H4 (cell line): ENCODE results near the gene RASGRP3. TPM values are rescaled to one million over a fixed set of nuclear protein-coding genes. Genes with fewer than 3 reads are reported as not detected.
A peak's percentile ranks its signal among the peaks of the same experiment; 100 is the strongest.
"Not testable (repeated sequence)": the region's sequence is repeated elsewhere in the genome, so short reads cannot be mapped to it uniquely, and the experiment has no call there.

Experiments
- DNase-seq: peaks from one replicate; pipeline ENCODE4 v3.0.0-alpha.2; 2015; ENCODE audit warnings: low spot score
- total RNA-seq: library from RNA; depleted of rRNA; stranded (reverse); fragments of >200 nt; shearing (Covaris generic); gene quantifications from 2 replicates; pipeline ENCODE4 v1.2.3, GENCODE V29; 2014; rRNA removed

Gene RASGRP3, protein sequence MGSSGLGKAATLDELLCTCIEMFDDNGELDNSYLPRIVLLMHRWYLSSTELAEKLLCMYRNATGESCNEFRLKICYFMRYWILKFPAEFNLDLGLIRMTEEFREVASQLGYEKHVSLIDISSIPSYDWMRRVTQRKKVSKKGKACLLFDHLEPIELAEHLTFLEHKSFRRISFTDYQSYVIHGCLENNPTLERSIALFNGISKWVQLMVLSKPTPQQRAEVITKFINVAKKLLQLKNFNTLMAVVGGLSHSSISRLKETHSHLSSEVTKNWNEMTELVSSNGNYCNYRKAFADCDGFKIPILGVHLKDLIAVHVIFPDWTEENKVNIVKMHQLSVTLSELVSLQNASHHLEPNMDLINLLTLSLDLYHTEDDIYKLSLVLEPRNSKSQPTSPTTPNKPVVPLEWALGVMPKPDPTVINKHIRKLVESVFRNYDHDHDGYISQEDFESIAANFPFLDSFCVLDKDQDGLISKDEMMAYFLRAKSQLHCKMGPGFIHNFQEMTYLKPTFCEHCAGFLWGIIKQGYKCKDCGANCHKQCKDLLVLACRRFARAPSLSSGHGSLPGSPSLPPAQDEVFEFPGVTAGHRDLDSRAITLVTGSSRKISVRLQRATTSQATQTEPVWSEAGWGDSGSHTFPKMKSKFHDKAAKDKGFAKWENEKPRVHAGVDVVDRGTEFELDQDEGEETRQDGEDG
- 3.2 and 6.3 TPM in 2 replicates for total RNA-seq

DNA sequence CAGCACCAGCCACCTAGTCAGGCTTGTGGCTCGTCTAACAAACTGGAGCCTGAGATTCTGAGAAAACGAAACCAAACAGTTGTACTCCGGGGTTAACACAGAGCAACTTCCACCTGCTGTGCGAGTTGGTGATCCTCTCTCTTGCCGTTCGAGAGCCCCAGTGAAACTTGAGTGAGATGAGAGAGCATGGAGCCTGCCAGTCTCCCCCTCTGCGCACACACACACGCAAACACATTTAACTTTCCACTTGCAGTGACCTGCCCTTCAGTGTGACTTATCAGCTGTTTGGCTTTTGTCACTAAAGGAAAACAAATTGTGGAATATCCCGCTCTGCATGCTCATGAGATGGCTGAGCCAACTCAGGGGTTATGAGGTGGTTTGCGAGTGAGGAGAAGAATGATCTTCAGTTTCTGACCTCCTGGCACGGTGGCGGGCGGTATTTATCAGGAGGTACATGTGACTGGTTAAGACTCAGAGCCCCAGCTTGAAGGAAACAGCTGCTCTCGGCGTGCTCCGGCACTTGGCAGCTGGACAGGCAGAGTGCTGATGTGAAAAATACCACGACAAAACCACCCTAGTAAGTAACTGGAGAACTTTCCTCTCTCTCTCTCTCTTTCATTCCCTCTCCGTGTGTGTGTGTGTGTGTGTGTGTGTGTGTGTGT is at the start of gene RASGRP3:
TSS of gene RASGRP3 (plus strand) at position 519 of the 662 bp plus-strand sequence. CDS start 38,488 bp downstream, outside the sequence.
- DNase-seq, result peak; percentile 67

DNA sequence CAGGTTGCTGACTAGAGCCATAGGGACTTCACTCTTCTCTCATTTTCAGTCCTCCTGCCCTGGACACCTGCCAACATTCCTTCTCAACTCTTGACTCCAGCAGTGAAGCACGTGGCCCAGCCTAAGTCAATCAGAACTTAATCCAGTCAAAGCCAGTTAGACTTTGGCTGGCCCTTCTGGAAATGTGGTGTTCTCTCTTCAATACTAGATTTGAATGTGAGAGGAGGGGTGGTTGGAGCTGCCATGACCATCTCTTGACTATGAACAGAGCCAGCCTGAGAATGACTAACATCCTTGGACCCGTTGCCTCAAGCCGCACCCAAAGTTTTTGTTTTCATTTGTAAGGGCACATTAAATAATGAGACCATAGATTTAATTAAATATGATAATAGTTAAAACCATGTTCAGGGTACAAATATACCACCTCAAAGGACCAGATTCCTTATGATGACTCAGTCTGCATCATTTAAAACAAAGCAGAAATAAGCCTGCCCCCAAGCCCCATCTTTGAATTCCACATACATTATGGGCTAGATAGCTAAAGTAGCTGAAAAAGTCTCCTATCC is 49.7 kb upstream of the RASGRP3 start:
- peak; percentile 29 for DNase-seq

DNA sequence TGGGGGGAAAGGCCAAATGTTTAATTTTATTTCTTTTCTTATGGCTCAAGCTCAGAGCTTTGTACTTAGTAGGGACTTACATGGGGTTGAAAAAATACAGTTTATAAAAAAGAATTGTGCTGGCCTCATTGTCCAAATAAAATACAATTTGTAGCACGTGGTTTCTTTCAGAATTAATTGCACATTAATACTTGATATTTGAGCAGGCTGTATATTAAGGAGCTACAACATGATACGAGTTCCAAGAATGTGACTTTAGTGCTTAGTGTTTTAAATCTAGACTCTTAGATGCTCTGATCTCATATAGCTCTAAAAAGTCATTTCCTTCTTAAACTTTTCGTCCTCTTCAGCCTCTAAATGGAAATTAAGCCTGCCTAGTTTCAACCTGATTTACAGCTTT is 46.4 kb upstream of the RASGRP3 start:
- DNase-seq, result no peak

DNA sequence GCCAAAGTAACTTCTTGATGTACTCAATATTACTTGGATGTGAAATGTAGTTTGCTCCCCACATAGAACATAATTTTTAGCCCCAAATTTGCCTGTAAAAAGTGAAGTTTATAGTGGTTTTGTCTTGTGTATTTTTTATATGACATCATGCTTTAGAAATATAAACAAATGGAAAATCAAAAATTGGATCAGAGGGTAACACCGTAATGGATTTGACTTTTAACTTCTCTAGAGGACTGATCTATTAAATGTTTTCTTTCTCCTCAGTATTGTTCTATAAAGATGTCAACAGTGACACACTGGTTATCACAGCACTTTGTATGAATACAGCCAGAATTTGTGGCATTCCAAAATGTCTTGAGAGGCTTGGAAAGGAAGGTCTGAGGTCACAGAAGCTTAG is 45.6 kb upstream of the RASGRP3 start:
- no peak for DNase-seq

DNA sequence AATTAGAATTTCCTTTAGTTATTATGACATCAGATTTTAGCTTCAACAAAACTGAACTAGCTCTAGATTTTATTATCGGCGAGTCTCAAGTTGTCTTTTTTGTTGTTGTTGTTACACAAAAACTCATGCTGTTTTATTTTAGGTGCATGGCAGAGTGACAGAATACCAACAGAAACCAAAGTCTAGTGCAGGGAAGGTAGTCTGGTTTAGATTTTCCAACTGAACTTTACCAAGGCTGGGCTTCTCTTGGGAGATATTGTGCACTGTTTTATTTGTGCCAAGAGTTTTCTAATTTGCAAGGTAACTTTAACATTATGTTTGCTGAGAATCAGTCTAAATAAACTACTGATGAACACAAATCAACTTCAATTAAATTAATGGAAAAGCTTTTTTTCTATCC is 43.6 kb upstream of the RASGRP3 start:
- DNase-seq, result no peak

DNA sequence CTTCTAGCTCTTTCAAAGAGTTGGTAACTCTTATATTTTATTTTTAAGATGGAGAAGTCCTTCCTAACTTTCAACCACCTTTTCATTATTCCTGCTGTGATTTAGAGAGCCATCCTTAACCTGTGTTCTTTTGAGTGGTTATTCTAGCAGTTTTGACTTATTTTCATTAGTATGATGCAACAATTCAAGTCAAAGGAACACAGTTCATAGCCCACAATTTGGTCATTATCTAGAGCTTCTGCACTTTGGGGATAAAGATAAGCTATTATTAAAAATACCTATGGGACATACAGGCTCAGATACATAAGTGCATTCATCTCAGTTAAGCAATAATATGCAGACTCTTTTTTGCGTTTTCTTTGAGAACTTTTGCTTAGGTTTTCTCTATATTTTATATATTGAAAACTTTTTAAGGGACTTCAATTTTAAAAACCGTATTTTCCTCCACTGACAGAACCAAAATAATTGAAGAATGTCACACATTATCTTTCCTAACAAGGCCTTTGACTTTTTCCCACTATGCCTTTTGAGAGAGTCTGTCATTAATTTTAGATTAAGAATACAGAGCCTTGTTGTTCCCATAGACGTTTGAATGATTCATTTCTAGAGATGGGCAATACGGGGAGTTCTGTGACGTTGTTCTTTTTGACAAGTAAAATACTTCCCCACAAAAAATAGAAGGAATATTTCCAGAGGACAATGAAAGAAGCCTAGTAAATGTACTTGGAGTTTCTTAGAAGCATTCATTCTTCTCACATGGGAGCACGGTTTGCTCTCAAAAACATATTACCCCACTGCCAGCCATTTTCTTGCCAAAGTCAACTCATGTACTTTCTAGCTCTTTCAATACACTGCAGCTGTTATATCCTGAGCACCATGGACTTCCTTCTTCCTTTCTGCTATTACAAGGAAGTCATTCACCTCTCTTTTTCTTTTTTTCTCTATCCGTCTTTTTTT is 42.9 kb upstream of the RASGRP3 start:
- no peak for DNase-seq

DNA sequence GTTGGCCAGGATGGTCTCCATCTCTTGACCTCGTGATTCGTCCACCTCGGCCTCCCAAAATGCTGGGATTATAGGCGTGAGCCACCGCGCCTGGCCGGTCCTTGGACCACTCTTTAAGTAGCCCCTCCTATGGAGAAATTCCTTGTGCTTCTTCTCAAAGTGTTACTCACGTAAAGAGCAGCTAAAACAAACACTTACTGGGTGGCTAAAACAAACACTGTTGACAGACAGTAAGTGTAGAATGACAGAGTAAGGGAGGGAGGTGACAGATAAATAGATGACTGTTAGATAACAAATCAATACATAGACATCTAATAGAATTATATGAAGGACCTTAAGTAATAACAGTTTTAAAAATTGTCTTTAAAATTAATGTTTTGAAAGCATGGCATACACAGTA is 40.9 kb upstream of the RASGRP3 start:
- DNase-seq, result no peak

DNA sequence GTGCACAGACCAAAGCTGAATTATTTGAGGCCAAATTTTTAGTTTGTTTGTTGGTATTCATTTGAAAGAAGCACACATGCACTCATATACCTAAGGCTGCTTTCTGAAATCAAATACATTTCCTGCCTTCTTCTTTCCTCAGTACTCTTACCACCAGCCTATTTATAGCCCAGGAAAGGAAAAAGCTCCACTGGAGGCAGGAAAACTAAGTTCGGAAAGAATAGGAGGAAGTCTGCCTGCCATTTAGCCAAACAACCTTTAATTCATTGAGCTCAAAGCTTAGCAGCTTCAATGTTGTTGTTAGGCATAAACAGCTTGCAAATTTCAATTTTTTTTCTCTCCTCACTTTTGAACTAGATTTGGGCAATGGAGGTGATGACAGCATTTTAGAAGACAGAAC is 40.4 kb upstream of the RASGRP3 start:
- no peak for DNase-seq

DNA sequence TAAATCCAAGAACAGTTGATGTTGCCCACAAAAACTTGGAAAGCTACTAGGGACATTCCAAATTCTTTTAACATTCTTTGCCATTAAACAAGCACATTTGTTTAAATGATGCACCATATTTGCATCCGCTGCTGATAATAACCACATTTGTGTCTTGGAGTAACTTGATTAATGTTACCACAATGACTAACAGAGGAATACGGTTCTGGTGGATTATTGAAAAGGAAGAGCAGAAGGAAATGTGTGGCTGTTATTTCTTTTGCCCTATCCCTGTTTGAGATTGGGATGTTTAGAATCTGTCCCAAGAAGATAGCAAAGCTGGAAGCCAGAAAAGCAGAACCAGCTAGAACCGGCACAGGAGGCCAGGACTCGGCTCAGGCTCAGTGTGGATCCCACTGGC is 39.2 kb upstream of the RASGRP3 start:
- peak; percentile 48 for DNase-seq

DNA sequence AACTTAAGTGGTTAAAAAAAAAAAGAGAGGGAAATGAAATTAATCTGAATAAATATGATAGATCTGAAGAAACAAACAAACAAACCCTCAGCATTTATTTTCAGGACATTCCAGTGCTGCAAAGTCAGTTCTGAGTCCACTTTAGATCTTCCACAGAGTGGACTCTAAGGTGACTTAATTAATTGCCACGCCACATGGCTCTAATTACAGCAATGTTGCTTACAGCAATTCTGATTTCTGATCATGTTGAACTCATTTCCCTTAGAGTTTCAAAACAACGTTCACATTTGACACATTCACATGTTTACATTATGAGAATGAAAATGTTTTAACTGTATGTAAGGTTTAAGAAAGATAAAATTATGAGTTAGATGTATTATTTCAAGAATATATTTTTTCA is 38.6 kb upstream of the RASGRP3 start:
- DNase-seq, result no peak

DNA sequence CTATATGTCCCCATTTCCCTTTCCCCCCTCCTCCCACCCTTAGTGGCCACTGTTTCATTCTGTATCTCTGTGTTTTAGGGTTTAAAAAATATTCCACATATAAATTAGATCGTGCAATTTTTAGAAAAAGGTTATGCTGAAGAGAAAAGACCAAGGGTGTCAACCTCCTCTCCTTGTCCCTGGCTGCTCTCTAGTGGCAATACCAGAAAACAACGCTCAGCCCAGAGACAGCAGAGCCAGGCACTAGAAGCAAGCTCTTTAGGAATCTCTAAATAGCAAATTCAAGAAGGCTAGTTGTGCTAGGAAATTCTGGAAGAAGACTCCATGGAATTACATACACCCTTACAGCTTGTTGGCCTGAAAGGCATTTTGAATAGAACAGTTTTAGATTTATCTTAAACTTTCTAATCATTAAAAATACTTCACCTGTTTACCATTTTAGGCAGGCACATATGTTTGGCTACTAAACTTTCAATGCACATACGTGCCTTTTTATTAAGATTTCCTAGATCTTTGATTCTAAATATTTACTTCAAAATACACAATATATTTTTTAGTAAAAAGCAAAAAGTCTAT is 35.1 kb upstream of the RASGRP3 start:
- DNase-seq, result peak; percentile 18

DNA sequence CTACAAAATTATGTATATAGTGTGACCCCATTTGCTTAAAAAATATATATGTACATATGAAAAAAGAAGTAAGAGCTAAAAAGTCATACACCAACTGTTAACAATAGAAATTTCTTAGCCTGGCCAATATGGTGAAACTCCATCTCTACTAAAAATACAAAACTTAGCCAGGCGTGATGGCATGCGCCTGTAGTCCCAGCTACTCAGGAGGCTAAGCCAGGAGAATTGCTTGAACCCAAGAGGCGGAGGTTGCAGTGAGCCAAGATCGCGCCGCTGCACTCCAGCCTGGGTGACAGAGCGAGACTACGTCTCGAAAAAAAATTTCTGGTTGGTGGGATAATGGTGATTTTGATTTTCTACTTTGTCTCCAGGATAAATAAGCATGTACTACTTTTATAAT is 34.4 kb upstream of the RASGRP3 start:
- not testable (repeated sequence) for DNase-seq

DNA sequence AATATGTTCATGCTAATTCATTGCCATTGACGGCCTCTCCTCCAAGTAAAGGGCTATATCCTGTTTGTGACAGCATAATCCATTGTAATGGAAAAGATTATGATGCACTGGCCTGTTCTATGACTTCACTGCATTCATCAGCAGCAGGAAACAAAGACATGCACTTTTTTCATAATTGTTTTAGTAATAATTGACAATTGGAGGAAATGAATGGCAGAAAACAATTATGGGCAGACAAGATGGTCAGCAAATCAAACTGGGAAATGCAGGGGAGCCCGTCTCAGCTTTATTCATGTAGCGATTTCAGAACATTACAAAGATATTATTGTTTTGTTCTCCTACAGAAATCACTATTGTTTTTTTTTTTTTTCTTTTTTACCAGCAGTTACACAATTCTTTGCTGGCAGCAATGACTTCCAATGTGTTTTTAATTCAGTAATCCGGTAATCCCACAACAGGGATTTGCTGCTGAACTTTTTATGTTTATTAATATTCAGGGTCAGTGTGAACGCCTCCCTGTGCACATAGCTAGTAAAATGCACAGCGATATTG is 33.8 kb upstream of the RASGRP3 start:
- DNase-seq, result no peak

DNA sequence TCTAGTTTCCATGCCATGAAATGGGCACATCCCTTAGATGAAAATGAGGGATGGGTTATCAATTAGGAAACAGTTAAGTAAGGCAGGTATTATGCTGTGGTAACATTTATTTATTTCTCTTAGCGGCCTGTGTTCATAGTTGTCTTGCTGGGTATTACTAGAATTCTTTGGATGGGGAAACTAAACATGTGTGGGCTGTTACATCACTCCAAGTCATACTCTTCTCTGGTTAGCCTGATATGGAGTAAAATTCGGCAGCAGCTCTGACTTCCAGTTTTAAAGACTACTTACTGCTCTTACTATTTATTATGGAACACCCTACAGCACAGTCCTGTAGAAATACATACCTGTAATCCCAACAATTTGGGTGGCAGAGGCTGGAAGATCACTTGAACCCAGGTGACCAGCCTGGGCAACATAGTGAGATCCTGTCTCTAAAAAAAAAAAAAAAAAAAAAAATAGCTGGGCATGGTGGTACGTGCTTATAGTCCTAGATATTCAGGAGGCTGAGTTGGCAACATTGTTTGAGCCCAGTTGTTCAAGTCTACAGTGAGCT is 33.1 kb upstream of the RASGRP3 start:
- DNase-seq, result no peak

DNA sequence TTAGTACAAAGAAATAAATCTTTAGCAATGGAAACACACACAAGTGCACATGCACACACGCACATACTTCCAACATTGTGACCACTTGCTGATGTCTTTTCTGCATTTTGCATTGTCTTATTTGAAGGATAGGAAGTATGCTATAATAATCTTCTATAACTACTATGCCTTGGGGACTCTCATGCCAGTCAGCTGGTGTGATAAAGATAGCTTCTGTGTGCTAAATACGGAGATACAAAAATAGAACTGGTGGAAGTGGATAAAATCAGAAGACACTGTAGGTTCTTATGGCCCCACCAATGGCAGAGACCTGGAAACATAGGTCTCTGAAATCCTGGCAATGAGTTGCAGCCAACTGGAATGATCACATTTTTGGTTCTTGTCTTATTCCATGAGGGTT is 31.5 kb upstream of the RASGRP3 start:
- DNase-seq, result no peak

DNA sequence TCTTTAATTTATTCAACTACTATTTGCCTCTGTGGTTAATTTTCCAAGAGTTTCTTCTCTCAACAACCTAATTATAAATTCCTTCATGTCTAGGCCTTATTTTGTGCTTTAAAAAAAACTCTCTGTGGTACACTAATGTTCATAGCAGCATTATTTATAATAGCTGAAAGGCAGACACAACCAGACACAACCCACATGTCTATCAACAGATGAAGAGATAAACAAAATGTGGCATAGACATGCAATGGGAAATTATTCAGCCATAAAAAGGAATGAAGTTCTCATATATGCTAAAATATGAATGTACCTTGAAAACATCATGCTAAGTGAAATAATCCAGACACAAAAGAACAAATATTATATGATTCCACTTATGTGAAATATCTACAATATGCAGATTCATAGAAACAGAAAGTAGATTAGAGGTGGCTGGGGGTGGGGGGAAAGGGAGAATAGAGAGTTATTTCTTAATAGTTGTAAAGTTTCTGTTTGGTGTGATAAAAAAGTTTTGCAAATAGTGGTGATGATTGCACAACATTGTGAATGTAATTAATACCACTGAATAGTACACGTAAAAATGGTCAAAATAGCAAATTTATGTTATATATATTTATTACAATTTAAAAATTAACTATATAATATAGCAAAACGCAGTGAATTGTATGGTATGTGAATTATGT is 28.1 kb upstream of the RASGRP3 start:
- DNase-seq, result peak; percentile 2

DNA sequence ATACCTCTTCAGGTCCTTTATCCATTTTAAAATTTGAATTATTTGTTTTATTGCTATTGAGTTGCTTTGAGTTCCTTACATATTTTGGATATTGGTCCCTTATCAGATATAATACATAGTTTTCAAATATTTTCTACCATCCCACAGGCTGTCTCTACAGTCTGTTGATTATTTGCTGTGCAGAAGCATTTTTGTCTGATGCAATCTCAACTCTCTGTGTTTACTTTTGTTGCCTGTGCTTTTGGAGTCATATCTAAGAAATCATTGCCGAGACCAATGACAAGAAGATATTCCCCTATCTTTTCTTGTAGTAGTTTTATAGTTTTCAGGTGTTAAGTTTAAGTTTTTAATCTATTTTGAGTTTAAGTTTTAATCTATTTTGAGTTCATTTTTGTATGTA is 25.2 kb upstream of the RASGRP3 start:
- DNase-seq, result no peak

DNA sequence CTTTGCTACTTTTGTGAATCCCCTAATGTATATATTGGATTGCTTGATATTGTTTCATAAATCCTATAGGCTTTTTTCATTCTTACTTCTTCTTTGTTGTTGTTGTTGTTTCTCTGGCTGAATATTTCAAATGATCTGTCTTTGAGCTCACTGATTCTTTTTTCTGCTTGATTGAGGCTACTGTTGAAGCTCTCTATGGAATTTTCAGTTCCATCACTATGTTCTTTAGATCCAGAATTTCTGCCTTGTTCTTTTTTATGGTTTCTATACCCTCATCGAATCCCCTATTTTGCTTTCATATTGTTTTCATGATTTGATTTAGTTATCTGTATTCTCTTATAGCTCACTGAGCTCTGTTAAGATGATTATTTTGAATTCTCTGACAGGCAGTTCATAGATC is 24.6 kb upstream of the RASGRP3 start:
- no peak for DNase-seq

DNA sequence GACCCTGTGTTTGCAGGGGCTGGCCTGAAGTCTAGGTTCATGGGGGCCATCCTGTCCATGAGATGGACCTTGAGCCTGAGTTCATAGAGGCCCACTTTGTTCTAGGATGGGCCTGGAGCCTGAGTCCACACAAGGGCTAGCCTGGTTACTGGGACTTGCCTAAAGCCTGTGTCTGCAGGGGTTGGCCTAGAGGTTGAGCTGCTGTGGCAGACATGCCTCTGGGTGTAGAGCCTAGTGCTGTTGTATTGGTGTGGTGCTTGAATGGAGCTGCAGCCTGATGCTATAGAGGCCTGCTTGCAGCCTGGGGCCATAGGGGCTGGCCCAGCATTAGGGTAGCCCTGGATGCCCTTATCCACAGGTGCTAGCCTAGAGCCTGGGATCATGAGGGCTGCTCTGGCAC is 23.9 kb upstream of the RASGRP3 start:
- no peak for DNase-seq
